G401.6 (cell line): ENCODE measurements around the gene KCNE4.
"Not testable (repeated sequence)": the region's sequence is repeated elsewhere in the genome, so short reads cannot be mapped to it uniquely, and the experiment has no call there.

ENCODE experiments used
- FAIRE-seq: peaks from 2 replicates; lab custom pipeline; 2012; peaks lifted over from hg19 to GRCh38; lab: Jason Lieb, UNC

KCNE4 gene

GRCh38 chr2:223058952-223059716 lies 7.1 kb downstream of the KCNE4 start:
- no peak for FAIRE-seq

GRCh38 chr2:223060201-223060825 lies 8.3 kb downstream of the KCNE4 start:
- FAIRE-seq = no peak

- FAIRE-seq = no peak
These were observed 10.4 kb downstream of the KCNE4 start for GRCh38 chr2:223062396-223062795.

GRCh38 chr2:223065107-223065506 lies 13.1 kb downstream of the KCNE4 start:
- FAIRE-seq = no peak

GRCh38 chr2:223066721-223067120 lies 14.7 kb downstream of the KCNE4 start:
- FAIRE-seq = no peak

- FAIRE-seq = no peak
These were observed 16.1 kb downstream of the KCNE4 start for GRCh38 chr2:223068071-223068470.

- FAIRE-seq = no peak
These were observed 17.5 kb downstream of the KCNE4 start for GRCh38 chr2:223069465-223069864.

- FAIRE-seq = no peak
These were observed 18.0 kb downstream of the KCNE4 start for GRCh38 chr2:223069988-223070387.

- no peak for FAIRE-seq
These were observed 19.1 kb downstream of the KCNE4 start for GRCh38 chr2:223071139-223071538.

GRCh38 chr2:223072826-223073225 lies 20.8 kb downstream of the KCNE4 start:
- FAIRE-seq = no peak

- no peak for FAIRE-seq
These were observed 23.6 kb downstream of the KCNE4 start for GRCh38 chr2:223075301-223076270.

- no peak for FAIRE-seq
These were observed 24.6 kb downstream of the KCNE4 start for GRCh38 chr2:223076573-223076972.

- peak; percentile 41 for FAIRE-seq
These were observed 26.5 kb downstream of the KCNE4 start for GRCh38 chr2:223078482-223078881.

- no peak for FAIRE-seq
These were observed 27.4 kb downstream of the KCNE4 start for GRCh38 chr2:223079378-223079777.

- FAIRE-seq = no peak
These were observed 27.9 kb downstream of the KCNE4 start for GRCh38 chr2:223079925-223080324.

- FAIRE-seq = not testable (repeated sequence)
These were observed 28.9 kb downstream of the KCNE4 start for GRCh38 chr2:223080790-223081360.

- FAIRE-seq = no peak
These were observed 29.8 kb downstream of the KCNE4 start for GRCh38 chr2:223081789-223082188.

- no peak for FAIRE-seq
These were observed 30.7 kb downstream of the KCNE4 start for GRCh38 chr2:223082706-223083105.

GRCh38 chr2:223083402-223084070 lies 31.5 kb downstream of the KCNE4 start:
- no peak for FAIRE-seq

GRCh38 chr2:223084873-223085272 lies 32.9 kb downstream of the KCNE4 start:
- FAIRE-seq = no peak

GRCh38 chr2:223086370-223086981 lies 34.5 kb downstream of the KCNE4 start:
- FAIRE-seq = no peak
